Measurements from ENCODE around the gene SDCBP2. TPM values are rescaled to one million over a fixed set of nuclear protein-coding genes. Genes with fewer than 3 reads are reported as not detected.

Gene SDCBP2
- total and polyA plus RNA-seq, 10 of the 15 experiments (the other 5 are each of a cell fraction or from before 2014, with no cell fraction given), result 0.16 to 2.4 (median 1.1) TPM; not detected in 1

DNA sequence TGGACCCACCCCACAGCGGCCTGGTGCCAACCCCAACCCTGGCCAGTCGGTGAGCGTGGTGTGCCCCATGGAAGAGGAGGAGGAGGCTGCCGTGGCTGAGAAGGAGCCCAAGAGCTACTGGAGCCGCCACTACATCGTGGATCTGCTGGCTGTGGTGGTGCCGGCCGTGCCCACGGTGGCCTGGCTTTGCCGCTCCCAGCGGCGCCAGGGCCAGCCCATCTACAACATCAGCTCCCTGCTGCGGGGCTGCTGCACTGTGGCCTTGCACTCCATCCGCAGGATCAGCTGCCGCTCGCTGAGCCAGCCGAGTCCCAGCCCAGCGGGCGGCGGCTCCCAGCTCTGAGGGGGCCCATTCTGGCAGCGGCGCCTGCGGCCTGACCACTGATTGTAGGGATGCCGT, 23.2 kb downstream of the SDCBP2 start:
- intact Hi-C loops (cut with micrococcal nuclease; ENCODE audit: unreplicated experiment), result no loop called here
- H2AFZ ChIP-seq (ENCODE audit: control insufficient read depth, low read depth, low read length), result no peak overlapping the region
- H3K27ac ChIP-seq (ENCODE audit: control insufficient read depth, insufficient read depth), result no peak overlapping the region
- H3K9ac ChIP-seq (ENCODE audit: control insufficient read depth, insufficient read depth, low read length), result no peak overlapping the region
- TF ChIP-seq POLR2AphosphoS5 (IDR thresholded peaks at IDR 0.05; ENCODE audit: low read length) (no peak), NRF1 (conservative IDR thresholded peaks at IDR 0.05; ENCODE audit: low read depth, low read length) (no peak), HDAC6 (IDR thresholded peaks at IDR 0.05; ENCODE audit: unreplicated experiment) (no peak), DPF2 (IDR thresholded peaks at IDR 0.05) (no peak)
- TF ChIP-seq, protein P1, sequence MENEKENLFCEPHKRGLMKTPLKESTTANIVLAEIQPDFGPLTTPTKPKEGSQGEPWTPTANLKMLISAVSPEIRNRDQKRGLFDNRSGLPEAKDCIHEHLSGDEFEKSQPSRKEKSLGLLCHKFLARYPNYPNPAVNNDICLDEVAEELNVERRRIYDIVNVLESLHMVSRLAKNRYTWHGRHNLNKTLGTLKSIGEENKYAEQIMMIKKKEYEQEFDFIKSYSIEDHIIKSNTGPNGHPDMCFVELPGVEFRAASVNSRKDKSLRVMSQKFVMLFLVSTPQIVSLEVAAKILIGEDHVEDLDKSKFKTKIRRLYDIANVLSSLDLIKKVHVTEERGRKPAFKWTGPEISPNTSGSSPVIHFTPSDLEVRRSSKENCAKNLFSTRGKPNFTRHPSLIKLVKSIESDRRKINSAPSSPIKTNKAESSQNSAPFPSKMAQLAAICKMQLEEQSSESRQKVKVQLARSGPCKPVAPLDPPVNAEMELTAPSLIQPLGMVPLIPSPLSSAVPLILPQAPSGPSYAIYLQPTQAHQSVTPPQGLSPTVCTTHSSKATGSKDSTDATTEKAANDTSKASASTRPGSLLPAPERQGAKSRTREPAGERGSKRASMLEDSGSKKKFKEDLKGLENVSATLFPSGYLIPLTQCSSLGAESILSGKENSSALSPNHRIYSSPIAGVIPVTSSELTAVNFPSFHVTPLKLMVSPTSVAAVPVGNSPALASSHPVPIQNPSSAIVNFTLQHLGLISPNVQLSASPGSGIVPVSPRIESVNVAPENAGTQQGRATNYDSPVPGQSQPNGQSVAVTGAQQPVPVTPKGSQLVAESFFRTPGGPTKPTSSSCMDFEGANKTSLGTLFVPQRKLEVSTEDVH (IDR thresholded peaks at IDR 0.05; ENCODE audit: low read depth, partially characterized antibody), result no peak
- TF ChIP-seq, protein P2, sequence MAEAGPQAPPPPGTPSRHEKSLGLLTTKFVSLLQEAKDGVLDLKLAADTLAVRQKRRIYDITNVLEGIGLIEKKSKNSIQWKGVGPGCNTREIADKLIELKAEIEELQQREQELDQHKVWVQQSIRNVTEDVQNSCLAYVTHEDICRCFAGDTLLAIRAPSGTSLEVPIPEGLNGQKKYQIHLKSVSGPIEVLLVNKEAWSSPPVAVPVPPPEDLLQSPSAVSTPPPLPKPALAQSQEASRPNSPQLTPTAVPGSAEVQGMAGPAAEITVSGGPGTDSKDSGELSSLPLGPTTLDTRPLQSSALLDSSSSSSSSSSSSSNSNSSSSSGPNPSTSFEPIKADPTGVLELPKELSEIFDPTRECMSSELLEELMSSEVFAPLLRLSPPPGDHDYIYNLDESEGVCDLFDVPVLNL (IDR thresholded peaks at IDR 0.05; ENCODE audit: low read depth, low read length), result no peak
- in situ Hi-C loops (cut with MboI), result no loop called here
- H4K20me1 ChIP-seq (ENCODE audit: control insufficient read depth, insufficient read depth), result no peaks in the 10 kb centered on the region
- FAIRE-seq (no peak), DNase-seq (ENCODE audit: low read depth, low spot score) (no peak), ATAC-seq (no peak)
- H3K27me3 ChIP-seq (replicated peaks in 1 of 2; ENCODE audit: control insufficient read depth in 2 of 2, insufficient read depth in 2 of 2, low read length in 1 of 2), result no peaks in the 10 kb centered on the region
- no peaks in the 10 kb centered on the region for H3K4me1 ChIP-seq (ENCODE audit: control insufficient read depth, insufficient read depth, low read length)
- H3K4me3 ChIP-seq, result no peak overlapping the region
- ChIA-PET POLR2A (no interaction called here), CTCF (interaction anchor here (1.6 kb wide), 1 partner anchor 131 kb away, joined by 5 read pairs; no protein-coding TSS in a partner anchor), SMC1A (ENCODE audit: uncharacterized antibody, unreplicated experiment) (no interaction called here), RAD21 (ENCODE audit: unreplicated experiment) (no interaction called here)
- no peaks in the 10 kb centered on the region for H3K79me2 ChIP-seq (ENCODE audit: control insufficient read depth, insufficient read depth, low read length)
- BruUV-seq (replicated peaks), result no TSS peak
- H3K4me2 ChIP-seq (ENCODE audit: control insufficient read depth, insufficient read depth), result no peak overlapping the region
- WGBS (ENCODE audit: insufficient coverage, insufficient replicate concordance, low lambda C conversion rate, missing lambda C conversion rate), result 67% methylated on average over 24 of the region's 24 CpGs
- H3K36me3 ChIP-seq (ENCODE audit: control insufficient read depth in 2 of 2, insufficient read depth in 2 of 2, low read length in 1 of 2), result no peaks in the 10 kb centered on the region
- H3K9me3 ChIP-seq (replicated peaks; ENCODE audit: control insufficient read depth, insufficient read depth, low read length), result no peaks in the 10 kb centered on the region

All from GM12878 (cell line).